GM21723 (cell line): ENCODE data around the gene THRB.

Experiments
- ATAC-seq: cut with Tn5 transposase; IDR thresholded peaks from one replicate; pipeline ENCODE4 v1.9.1; 2021; ENCODE audit warnings: mild to moderate bottlenecking, moderate library complexity; ENCODE audit not compliant: unreplicated experiment

The THRB gene

DNA sequence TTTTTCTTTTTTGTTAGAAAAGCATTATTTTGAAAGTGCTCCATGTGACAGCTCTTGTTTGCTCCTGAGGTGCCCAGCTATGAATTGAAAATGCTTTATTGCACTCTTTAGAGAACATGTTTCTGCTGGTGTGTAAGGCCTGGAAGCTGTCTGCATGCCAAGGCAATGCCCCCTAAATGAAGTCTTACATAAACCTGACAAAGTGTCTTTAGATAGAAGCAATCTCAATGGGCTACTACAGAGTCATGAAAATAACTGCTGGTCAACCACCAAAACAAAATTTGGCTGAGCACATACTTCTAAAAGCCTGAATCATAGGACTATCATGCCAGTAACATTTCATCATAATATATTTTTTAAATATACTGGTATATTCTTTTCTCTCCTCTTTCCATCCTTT is 178.7 kb downstream of the THRB start:
- no peak for ATAC-seq

DNA sequence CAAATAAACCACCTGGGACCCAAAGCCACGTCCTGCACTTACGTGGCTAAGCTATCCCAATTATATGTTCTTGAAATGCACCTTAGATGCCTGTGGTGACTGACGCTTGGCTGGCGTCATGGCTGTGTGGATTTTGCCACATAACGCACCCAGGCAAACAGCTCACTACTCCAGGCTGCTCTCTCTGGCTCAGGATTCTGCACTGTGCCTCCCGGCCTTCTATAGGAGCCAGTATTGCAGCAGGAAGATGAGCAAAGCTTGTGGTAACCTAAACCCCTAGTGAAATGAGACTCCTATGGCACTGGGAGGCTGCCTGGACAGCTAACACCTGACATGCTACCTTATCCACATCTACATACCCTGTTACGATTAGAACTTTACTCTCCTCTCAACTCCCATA is 179.3 kb downstream of the THRB start:
- no peak for ATAC-seq

DNA sequence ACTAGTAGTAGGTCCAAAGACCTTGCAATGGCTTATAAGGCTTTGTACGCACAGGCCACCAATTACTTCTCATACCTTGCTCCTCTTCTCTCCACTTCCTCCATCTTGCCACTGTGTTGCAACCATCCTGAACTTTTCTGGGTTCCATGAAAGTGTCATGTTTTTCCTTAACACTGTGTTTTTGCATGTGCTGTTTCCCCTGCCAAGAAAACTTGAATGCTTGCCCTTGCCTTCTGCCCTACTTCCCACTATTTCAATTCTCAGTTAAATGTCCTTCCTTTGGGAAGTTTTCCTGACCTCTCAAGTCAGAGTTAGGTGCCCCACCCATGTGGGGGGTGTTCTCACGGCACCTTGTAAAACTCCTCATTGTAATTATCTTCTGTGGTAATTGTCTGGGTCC is 182.8 kb downstream of the THRB start:
- ATAC-seq: no peak

DNA sequence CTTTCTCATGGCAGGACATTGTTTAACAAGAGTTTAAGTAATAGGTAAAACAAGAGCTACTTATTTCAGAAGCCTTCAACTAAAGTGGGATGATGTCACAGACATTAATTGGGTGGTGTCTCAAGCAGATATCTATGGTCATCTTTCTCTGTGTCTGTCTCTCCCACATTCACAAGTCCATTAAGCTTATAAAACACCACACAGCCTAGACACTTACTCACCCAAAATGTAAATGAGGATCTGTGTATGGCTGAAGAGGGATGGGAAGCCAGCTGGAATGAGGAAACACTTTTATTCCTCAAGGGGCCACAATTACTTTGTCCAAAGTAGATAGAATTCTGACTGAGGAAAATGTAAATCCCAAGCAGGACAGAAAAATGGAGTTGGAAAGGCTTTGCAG is 183.8 kb downstream of the THRB start:
- no peak for ATAC-seq

DNA sequence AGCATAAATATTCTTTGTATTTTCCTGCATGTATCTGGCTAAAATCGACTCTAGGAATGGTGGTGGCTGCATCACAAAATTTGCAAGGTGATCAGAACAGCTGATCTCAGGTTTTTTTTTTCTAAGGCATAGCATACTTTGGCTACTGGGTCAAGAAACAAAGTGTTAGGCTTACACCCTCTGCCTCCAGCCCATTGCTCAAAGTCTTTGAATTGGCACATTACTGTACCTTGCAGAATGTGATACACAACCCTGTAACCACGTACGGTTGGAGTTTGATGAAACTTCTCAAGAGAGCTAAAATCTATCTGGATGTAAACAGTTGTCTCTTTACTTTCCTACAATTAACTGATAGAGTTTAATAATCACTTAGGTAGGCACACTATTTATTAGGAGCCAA is 188.1 kb downstream of the THRB start:
- ATAC-seq: no peak

DNA sequence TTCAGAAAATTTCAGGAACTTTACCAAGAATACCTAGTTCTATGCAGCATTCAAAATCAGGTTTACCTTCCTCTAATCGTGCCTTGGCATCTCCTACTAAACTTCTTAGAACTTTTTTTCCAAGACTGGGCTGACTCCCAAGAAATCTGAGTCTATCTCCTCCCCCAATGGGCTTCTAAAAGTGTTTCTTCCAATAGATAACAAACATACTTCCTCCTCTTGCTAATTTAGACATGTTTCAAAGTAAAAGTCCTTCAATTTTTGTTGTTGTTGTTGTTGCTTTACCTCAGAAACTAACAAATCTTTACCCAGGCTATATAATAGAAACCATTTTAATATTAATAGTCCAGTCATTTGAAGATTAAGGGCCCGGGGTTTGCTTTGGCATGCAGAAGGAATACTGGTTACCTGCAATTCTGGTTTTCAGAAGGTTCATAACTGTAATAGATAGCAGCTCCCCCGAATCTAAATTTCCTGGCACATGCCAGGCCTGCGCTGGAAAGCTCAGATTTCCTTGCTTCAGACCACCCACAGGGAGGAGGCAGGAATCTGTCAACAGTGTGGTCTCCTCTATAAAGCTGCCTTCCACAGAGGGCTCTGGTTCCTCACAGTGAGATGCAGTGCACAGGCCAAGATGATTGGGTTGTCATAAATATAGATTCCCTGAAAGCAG is 188.7 kb downstream of the THRB start:
- no peak for ATAC-seq

DNA sequence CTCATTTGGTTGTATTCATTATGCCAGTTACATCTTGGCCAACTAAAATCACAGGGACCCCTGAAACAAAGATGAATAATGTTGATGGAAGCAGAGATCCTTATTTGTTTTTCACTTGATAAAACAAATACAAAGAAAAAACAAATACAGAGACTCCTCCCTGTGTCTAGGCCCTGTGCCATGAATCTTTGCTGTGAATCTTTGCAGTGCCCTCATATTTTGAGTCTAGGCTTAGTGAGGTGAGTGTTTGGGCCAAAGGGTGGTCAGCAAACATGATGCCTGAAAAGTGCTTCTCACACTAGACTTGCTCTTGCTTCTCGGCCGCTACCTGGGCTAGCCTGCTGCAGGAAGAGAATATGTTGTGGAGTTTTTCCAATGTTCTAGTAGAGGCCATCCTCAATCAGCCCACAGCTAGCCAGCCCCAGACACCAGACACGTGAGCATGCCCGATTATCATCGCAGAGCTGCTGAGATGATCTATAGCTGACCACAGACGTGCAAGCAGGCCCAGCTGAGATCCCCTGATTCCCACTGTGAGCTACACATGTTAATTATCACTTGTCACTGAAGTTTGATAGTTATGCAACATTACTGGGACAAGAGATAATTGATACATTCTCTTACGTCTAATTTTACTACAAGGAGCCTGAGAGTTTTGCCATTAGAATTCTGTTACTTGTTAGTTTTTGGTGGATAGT is 191.4 kb downstream of the THRB start:
- no peak for ATAC-seq

DNA sequence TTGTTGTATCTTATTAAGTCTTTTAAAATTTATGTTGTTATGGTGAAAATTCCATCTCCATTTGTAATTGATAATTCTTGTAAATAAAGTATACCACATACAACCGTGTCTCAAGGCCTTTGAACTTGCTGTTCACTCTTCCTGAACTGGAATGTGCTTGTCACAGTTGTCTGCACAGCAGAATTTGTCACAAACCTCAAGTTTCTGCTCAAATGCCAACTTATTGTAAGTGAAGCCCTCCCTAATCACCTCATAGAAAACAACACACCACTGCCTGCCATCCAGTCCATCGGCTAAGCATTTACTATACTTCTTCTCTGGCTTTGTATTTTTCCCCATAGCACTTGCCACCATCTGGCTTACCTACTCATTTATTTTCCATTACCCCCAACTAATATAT is 192.3 kb downstream of the THRB start:
- ATAC-seq: no peak

DNA sequence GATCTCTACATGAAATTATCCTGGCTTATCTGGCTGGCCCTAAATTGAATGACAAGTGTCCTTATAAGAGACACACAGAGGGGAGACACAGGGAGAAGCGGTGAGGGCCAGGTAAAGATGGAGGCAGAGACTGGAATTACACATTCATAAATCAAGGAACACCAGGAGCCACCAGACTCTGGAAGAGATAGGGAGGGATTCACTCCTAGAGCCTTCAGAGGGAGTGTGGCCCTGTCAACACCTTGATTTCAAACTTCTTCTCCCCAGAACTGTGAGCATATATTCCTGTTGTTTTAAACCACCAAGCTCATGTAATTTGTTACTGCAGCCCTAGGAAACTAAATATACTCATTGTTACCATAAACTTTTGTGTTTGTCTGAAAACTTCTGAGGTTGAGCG is 193.7 kb downstream of the THRB start:
- ATAC-seq: no peak

DNA sequence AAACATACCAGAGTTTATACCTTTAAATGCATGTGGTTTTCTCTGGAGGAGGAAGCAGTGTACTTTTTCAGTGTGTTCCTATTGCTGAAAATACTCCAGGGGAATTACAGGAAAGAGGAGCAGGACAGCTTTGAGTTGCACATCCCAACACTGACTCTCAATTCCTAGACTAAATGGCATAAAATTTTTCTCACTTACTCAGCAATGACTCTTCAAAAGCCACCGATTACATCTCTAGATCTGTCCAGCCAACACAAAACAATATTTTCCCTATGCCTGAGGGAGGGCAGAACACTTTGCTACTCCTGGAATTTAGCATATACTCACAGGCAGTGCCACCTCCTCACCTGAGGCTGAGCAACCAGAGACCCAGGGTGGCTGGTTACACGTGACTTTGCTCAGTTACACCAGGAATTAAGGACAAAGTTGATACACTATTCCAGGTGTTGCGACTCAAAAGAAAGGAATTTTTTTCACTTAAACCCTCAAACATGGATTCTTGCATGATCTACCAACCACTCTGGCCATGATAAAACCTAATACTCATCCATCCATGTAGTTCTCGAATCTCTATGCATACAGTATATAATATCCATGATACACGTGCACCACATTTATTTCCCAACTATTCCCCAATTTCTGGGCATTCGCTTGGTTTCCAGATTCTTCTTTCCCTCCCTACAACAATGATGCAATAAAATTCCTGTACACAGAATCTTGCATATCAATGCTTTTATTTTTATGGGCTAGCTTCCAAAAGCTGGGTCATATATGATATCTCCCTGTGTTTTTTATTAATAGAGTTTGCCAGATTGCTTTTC is 194.6 kb downstream of the THRB start:
- no peak for ATAC-seq

DNA sequence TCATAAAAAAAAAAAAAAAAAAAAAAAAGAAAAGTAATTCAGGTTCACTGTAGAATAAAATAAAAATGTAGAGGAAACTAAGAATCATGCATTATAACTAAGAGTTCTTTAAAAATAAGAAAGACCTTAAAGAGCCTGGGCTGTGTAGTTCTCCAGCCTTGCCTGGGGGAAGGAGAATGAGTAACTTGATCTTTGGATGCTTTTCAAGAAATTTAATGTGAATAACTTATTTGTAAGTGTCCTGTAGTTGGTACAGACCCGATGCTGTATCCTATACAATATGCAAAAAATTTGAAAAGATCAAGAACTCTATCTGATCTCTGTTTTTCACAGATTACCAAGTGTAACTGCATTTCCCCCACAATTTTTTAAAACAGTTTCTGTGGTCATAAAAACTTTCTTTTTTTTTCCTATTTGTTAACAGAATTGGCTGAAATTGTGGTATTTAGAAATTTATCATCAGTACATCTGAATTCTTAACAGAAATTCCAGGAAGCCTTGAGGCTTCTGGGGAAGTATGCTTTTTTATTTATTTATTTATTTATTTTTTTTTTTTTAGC is 195.3 kb downstream of the THRB start:
- no peak for ATAC-seq

DNA sequence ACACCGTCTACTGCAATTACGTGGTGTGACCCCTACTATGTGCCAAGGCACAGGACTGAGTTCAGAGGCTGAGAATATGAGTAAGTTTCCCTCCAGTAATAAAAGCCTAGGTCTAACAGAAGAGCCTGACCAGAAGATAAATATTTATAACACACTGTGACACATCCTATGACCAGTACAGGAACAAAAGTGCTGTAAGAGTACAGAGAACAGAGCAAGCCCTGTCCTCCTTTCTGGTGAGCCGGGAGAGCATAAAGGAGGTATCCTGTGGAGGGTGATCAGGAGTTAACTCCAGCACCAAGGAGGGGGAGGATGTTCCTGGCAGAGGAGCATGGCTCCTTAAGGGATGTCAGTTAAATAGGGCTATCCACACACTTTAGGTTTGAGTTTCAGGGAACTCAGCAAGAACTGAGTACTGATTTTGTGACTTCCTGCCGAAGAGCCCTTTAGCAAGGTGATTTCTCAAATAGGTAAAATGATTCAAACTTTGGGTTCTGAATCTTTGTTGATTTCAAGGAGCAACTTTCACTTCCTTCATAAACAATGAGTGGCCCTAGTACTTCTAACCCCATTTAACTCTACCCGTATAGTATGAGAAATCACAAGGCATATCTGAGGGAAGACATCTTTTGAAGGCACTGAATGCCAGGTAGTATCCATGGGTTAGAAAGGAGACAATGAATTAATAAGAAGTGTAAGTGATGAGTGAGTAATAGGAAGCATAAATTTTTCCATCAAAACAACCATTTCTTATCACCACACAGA is 198.0 kb downstream of the THRB start:
- ATAC-seq: no peak

DNA sequence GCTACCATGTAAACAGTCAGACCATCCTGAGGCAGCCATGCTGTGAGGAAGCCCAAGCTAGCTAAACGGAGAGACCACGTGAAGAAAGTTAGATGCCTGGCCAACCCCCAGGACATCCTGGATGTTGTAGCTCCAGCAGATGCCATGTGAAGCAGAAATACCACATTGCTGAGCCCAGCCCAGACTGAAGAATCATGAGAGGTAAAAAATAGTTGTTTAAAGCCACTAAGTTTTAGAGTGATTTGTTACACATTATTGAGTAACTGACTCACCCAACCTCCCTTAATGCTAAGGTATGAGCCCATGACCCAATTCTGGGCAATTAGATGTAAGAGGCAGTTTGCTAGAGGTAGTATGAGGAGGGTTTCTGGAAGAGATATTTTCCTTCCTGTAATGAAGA is 200.5 kb downstream of the THRB start:
- ATAC-seq: no peak

DNA sequence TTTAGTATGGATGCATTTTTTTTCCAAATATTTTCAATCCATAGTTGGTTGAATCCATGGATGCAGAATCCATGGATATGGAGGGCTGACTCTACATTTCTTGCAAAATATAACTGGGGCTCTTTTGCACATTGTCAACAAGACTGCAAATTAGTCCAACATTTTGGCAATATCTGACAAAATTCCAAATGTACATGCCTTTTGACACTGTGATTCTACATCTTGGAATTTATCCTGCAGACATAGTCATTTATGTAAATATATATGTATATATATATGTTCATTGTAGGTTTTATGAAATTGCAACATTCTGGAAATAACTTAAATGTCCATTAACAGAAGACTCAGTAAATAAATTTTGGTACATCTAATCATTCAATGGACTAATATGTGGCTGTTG is 203.0 kb downstream of the THRB start:
- no peak for ATAC-seq

DNA sequence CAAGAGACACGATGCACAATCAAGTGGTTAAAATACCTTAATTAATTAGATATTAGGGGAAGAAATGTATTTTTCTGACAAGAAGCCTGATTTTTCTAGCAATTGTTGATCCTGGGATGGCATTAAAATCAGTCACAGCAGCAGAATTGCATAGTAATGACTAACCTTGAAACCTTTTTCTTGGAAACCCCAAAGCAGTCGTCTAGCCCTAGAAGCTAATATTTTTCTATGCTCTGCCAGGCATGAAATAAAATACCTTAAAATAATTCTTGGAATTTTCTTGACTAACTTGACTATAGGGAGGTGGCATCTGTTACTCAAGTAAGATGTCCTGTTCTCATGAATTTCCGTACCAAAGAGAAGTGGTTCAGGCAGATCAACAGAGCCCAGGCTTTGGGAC is 204.1 kb downstream of the THRB start:
- no peak for ATAC-seq

DNA sequence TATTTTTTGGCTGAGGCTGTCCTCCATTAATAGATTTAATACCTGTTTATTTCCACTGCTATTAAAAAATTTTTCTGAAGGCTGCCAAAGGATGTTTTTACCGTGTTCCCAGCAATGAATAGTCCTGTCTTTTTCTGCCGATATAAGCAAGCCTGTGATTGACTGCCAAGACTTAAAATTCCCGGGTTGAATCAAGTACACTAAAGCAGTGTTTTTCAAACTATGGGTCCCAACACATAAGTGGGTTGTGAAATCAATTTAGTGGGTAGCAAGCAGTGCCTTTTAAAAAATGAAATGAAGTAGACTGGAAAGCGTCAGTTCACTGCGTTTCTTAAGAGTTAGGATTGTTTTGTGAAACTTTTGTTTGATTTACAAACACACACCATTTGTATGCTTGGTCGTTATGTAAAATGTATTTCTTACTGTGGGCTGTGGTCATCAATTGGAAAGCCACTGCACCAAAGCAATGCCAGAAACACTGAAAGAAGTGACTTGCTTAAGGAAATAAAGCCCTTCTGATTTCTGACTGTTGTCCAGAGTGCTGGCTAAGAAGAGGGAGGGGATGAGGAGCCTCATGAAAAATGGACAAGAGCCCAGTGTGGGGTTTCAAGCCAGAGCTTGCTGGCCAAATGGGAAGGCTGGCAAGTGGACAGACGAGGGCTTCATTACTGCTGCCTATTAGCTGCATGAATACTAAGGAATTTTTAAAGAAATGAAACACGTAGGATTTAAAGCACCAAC is 206.0 kb downstream of the THRB start:
- ATAC-seq: no peak

DNA sequence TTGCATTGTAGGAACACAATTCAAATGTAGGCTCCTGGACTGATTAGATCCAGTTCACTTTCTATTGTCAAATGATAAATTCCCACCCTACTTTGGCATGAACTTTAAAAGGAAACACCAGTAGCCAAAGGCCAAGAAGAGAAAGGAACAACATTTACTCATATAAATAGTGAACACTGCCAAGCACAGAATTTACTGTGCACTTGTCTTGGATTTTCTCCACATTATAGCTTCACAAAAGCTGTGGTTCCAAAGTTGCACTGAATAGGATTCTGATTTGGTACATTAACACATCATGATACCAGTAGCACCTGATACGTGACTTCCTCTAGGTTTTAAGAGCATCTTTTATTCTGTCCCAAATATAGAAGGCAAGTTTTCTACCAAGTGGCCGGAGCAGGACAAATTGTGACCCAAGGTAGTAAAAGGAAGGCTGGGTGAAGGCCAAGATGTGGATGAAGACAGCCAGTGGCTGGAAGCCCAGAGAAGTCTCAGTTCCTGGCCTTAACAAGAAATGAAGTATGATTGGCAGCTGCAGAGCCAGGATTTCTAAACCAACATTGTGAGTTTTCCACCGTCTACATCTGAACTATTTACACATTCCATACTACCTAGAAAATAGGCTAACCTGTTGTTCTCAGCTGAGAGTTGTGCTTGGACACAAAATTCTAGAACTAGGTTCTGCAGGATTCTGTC is 206.7 kb downstream of the THRB start:
- no peak for ATAC-seq

DNA sequence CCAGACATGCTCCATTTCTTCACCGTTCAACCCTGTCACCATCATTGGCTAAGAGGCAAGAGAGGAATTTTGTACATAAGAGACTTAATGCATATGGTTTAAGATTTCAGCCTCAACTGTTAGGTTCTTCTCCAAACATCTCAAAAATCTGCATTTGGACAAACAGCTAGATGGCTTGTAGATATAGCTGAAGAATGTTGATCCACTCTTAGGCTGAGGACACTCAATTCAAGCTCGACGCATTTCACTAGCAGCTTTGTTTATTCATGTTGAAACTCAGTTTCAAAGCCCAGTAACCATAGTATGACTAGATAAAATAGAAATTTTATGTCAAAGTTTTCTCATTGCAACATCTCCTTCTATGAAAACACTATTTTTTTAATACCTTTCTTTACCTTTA is 208.2 kb downstream of the THRB start:
- ATAC-seq: no peak

DNA sequence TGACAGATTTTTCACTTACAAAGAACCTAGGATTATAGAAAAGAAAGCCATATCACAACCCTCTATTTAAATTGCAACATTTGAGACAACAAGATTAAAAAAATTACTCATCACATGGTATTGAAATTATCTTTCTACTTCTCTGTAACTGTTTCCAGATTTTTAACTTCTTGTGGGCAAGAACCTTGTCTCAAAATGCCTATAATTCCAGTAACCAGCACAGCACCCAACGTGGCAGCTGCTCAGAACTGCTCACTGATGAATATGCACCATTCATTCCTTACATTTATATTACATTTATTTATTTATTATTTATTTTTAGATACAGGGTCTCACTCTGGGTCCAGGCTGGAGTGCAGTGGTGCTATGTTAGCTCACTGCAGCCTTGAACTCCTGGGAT is 216.1 kb downstream of the THRB start:
- no peak for ATAC-seq

DNA sequence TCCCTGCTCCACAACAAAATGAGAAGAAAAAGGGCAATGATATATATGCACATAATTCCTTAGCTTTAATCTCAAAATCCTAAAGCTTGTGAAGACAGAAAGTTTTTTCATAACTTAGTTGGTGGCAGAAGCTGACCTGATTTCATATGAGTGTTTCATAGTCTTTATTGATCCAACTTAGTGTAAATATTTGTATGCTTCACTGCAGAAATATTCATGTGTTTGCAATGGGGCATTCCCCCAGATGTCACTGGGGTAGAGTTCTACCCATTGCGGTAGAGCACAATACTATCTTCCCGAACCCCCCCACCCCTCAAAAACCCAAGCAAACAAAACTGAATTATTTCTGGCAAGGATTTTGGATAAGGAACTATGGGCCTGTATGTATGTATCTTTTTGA is 221.2 kb downstream of the THRB start:
- no peak for ATAC-seq
